GM12874 (cell line): ENCODE measurements around the gene KCNIP4.

Experiments
- CTCF ChIP-seq: IDR thresholded peaks from 2 replicates; pipeline ENCODE4 v1.5.1; 2011; ENCODE audit warnings: low read depth, mild to moderate bottlenecking, control low read depth, low read length, moderate library complexity; ENCODE audit not compliant: insufficient read depth

KCNIP4 gene

GRCh38 chr4:20901851-20902250, 1046.7 kb downstream of the KCNIP4 start:
- TF ChIP-seq CTCF, result no peak

GRCh38 chr4:20899591-20899990, 1049.0 kb downstream of the KCNIP4 start:
- TF ChIP-seq CTCF, result no peak

GRCh38 chr4:20895988-20896387, 1052.6 kb downstream of the KCNIP4 start:
- no peak for TF ChIP-seq CTCF

GRCh38 chr4:20895208-20895607, 1053.4 kb downstream of the KCNIP4 start:
- TF ChIP-seq CTCF, result no peak

GRCh38 chr4:20890761-20891160, 1057.8 kb downstream of the KCNIP4 start:
- no peak for TF ChIP-seq CTCF

- TF ChIP-seq CTCF, result no peak
Observed at GRCh38 chr4:20889901-20890300, 1058.7 kb downstream of the KCNIP4 start.

- no peak for TF ChIP-seq CTCF
Observed at GRCh38 chr4:20883677-20884076, 1064.9 kb downstream of the KCNIP4 start.

- TF ChIP-seq CTCF, result no peak
Observed at GRCh38 chr4:20883231-20883630, 1065.3 kb downstream of the KCNIP4 start.
